GM12892 (cell line): ENCODE measurements around the gene LRRFIP1.

Experiments
- POLR2A ChIP-seq: IDR thresholded peaks from 2 replicates; pipeline ENCODE4 v1.6.1; 2011; ENCODE audit warnings: low read depth, low read length, control low read depth
- POLR2AphosphoS5 ChIP-seq: IDR thresholded peaks from 2 replicates; pipeline ENCODE4 v1.6.1; 2011; ENCODE audit warnings: low read depth, low read length, control low read depth
- TAF1 ChIP-seq: IDR thresholded peaks from 2 replicates; pipeline ENCODE4 v1.6.1; 2011; ENCODE audit warnings: low read depth, mild to moderate bottlenecking, control low read depth, low read length, borderline replicate concordance

DNA sequence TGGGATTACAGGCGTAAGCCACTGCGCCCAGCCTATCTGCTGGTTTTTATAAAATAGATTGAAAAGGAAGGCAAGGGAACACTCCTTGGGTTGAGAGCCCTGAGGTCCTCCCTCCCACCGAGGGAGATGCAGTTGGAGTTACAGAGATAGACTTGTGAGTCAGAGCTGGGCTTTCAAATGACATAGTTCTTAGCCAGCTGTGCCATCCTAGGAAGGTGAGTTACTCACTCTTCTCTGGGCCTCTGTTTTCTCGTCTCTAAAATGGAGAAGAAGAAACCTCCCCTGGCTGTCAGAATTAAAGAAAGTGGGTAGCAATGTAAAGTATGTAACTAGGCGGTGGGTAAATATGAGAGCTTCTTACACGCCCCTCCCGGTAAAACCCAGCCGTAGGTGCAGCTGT lies 2.4 kb downstream of the LRRFIP1 start:
- TF ChIP-seq POLR2A: no peak
- TF ChIP-seq POLR2AphosphoS5: no peak
- TF ChIP-seq TAF1: no peak
